ENCODE data around the gene ARL2BP. TPM values are rescaled to one million over a fixed set of nuclear protein-coding genes. Genes with fewer than 3 reads are reported as not detected.

ARL2BP gene
- total RNA-seq, 1 experiment from 2014 or later = 47.6 TPM

DNA sequence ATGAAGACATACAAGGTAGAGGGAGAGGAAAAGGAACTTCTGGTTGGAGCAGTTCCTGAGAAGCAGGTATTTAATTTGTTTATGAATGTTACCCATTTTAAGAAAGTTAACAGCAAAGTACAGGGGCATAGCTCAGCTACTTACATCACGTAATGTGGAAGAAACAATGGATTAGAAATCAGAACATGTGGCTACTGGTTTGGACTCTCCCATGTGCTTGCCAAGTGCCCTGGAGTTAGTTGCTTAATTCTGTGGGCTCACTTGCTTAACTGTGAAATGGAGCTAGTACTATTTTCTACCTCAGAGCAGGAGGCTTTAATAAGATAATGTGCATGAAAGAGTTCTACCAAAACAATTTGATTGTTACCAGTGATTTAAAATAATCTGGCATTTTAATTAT is 31.6 kb upstream of the ARL2BP start:
- Mint-ChIP-seq H3K27me3 (ENCODE audit: insufficient read depth, unreplicated experiment) (no peaks in the 10 kb centered on the region), H3K4me1 (ENCODE audit: low read depth, unreplicated experiment) (no peaks in the 10 kb centered on the region), H3K27ac (ENCODE audit: unreplicated experiment) (no peak overlapping the region), H3K4me3 (ENCODE audit: unreplicated experiment) (no peak overlapping the region), H3K36me3 (ENCODE audit: insufficient read depth, unreplicated experiment) (peaks cover 90% of the 10 kb centered on the region), H3K9me3 (ENCODE audit: unreplicated experiment) (peaks cover 10% of the 10 kb centered on the region)
- Histone ChIP-seq H3K36me3 (ENCODE audit: control insufficient read depth, insufficient read depth, low read length) (peaks cover 5% of the 10 kb centered on the region; the same call in 1 of the 2 replicates), H3K4me1 (no peaks in the 10 kb centered on the region), H3K4me3 (ENCODE audit: low read depth, low read length) (no peak overlapping the region), H3K9me3 (peaks cover 4% of the 10 kb centered on the region; the same call in 1 of the 2 replicates), H3K27me3 (replicated peaks; ENCODE audit: control insufficient read depth, insufficient read depth, low read length) (no peaks in the 10 kb centered on the region)
- TF ChIP-seq, protein P1, sequence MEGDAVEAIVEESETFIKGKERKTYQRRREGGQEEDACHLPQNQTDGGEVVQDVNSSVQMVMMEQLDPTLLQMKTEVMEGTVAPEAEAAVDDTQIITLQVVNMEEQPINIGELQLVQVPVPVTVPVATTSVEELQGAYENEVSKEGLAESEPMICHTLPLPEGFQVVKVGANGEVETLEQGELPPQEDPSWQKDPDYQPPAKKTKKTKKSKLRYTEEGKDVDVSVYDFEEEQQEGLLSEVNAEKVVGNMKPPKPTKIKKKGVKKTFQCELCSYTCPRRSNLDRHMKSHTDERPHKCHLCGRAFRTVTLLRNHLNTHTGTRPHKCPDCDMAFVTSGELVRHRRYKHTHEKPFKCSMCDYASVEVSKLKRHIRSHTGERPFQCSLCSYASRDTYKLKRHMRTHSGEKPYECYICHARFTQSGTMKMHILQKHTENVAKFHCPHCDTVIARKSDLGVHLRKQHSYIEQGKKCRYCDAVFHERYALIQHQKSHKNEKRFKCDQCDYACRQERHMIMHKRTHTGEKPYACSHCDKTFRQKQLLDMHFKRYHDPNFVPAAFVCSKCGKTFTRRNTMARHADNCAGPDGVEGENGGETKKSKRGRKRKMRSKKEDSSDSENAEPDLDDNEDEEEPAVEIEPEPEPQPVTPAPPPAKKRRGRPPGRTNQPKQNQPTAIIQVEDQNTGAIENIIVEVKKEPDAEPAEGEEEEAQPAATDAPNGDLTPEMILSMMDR (IDR thresholded peaks at IDR 0.05; ENCODE audit: insufficient read depth in 1 of 2, low read depth in 1 of 2, low read length in 1 of 2, severe bottlenecking in 1 of 2, unreplicated experiment in 1 of 2) = no peak
- no peak for DNase-seq
- CTCF ChIA-PET = no interaction called here
- BruUV-seq (replicated peaks) = no TSS peak
- POLR2A ChIA-PET = no interaction called here
- intact Hi-C loops (cut with micrococcal nuclease; ENCODE audit: unreplicated experiment) = no loop called here

DNA sequence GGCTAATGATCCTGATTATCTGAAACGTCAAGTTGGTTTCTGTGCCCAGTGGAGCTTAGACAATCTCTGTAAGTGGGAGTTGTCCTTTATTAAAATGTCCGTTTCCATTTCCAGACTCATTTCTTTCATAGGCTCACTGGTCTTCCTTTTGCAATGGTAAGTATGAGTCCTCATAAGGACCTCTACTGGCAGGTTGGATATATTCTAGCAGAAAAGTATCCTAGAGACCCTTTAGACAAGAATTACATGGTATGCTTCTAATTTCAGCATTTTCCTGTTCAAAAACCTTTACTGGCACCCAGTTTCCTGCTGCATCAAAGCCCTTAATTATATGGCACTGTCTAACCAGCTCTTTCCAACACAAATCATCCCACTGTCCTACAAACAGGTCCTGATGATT is 28.1 kb upstream of the ARL2BP start:
- Histone ChIP-seq H3K4me1 (no peaks in the 10 kb centered on the region), H3K36me3 (ENCODE audit: control insufficient read depth, insufficient read depth, low read length) (peaks cover 3% of the 10 kb centered on the region; the same call in 1 of the 2 replicates), H3K4me3 (ENCODE audit: low read depth, low read length) (no peak overlapping the region), H3K9me3 (peaks cover 4% of the 10 kb centered on the region; the same call in 1 of the 2 replicates), H3K27me3 (replicated peaks; ENCODE audit: control insufficient read depth, insufficient read depth, low read length) (no peaks in the 10 kb centered on the region)
- ChIA-PET POLR2A (no interaction called here), CTCF (no interaction called here)
- H3K36me3 Mint-ChIP-seq (ENCODE audit: insufficient read depth, unreplicated experiment) = peaks cover 91% of the 10 kb centered on the region
- no peak overlapping the region for H3K27ac Mint-ChIP-seq (ENCODE audit: unreplicated experiment)
- peaks cover 10% of the 10 kb centered on the region for H3K9me3 Mint-ChIP-seq (ENCODE audit: unreplicated experiment)
- no peaks in the 10 kb centered on the region for H3K4me1 Mint-ChIP-seq (ENCODE audit: low read depth, unreplicated experiment)
- intact Hi-C loops (cut with micrococcal nuclease; ENCODE audit: unreplicated experiment) = no loop called here
- no TSS peak for BruUV-seq (replicated peaks)
- H3K27me3 Mint-ChIP-seq (ENCODE audit: insufficient read depth, unreplicated experiment) = no peaks in the 10 kb centered on the region
- DNase-seq = no peak
- TF ChIP-seq, protein P1 (IDR thresholded peaks at IDR 0.05; ENCODE audit: insufficient read depth in 1 of 2, low read depth in 1 of 2, low read length in 1 of 2, severe bottlenecking in 1 of 2, unreplicated experiment in 1 of 2) = no peak
- H3K4me3 Mint-ChIP-seq (ENCODE audit: unreplicated experiment) = no peak overlapping the region

DNA sequence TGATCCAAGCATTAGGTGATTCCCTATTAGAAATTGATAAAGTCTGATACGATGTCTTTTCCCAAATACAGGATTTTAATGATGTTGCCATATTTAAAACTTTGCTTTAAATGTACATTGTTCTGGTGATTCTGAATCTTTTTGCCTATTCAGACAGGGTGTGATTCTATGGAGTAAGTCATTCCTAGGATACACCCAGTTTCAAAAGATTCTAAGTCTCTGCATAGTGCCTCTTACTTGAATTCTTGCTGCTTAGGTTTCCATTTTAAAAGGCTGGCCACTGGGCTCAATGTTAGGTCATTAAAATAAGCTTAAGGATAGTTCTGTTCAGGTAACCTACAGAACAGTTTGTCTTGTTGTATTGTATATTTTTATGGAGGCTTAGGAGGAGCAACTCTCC is 22.0 kb upstream of the ARL2BP start:
- Histone ChIP-seq H3K36me3 (ENCODE audit: control insufficient read depth, insufficient read depth, low read length) (peaks cover 6% of the 10 kb centered on the region), H3K27me3 (replicated peaks; ENCODE audit: control insufficient read depth, insufficient read depth, low read length) (no peaks in the 10 kb centered on the region), H3K4me1 (no peaks in the 10 kb centered on the region), H3K4me3 (ENCODE audit: low read depth, low read length) (no peak overlapping the region), H3K9me3 (no peaks in the 10 kb centered on the region)
- BruUV-seq (replicated peaks) = no TSS peak
- no peak for DNase-seq
- no peaks in the 10 kb centered on the region for H3K4me1 Mint-ChIP-seq (ENCODE audit: low read depth, unreplicated experiment)
- H3K27ac Mint-ChIP-seq (ENCODE audit: unreplicated experiment) = no peak overlapping the region
- intact Hi-C loops (cut with micrococcal nuclease; ENCODE audit: unreplicated experiment) = no loop called here
- H3K36me3 Mint-ChIP-seq (ENCODE audit: insufficient read depth, unreplicated experiment) = peaks cover 90% of the 10 kb centered on the region
- TF ChIP-seq, protein P1 (IDR thresholded peaks at IDR 0.05; ENCODE audit: insufficient read depth in 1 of 2, low read depth in 1 of 2, low read length in 1 of 2, severe bottlenecking in 1 of 2, unreplicated experiment in 1 of 2) = no peak
- no peak overlapping the region for H3K4me3 Mint-ChIP-seq (ENCODE audit: unreplicated experiment)
- H3K9me3 Mint-ChIP-seq (ENCODE audit: unreplicated experiment) = no peaks in the 10 kb centered on the region
- no peaks in the 10 kb centered on the region for H3K27me3 Mint-ChIP-seq (ENCODE audit: insufficient read depth, unreplicated experiment)
- POLR2A ChIA-PET = no interaction called here
- CTCF ChIA-PET = no interaction called here
